Neuronal stem cell (in vitro differentiated cells): ENCODE data around the gene ZFP64.
"Not testable (repeated sequence)": the region's sequence is repeated elsewhere in the genome, so short reads cannot be mapped to it uniquely, and the experiment has no call there.

Source experiments
- DNase-seq: peaks from one replicate; pipeline ENCODE4 v3.0.0-alpha.2; 2013; ENCODE audit warnings: low spot score
- H2AFZ ChIP-seq: one replicate; pipeline ENCODE4 v1.6.1; 2013; ENCODE audit warnings: mild to moderate bottlenecking, low read length, inconsistent platforms
- H2AK5ac ChIP-seq: 2 replicates; pipeline ENCODE4 v1.6.1; 2013; ENCODE audit warnings: low read depth, mild to moderate bottlenecking, inconsistent platforms, low read length, moderate library complexity, mixed read lengths
- H2BK120ac ChIP-seq: 2 replicates; pipeline ENCODE4 v1.6.1; 2013; ENCODE audit warnings: low read depth, mild to moderate bottlenecking, inconsistent platforms, low read length, moderate library complexity, mixed read lengths
- H2BK12ac ChIP-seq: one replicate; pipeline ENCODE4 v1.6.1; 2013; ENCODE audit warnings: low read length, inconsistent platforms
- H2BK15ac ChIP-seq: 2 replicates; pipeline ENCODE4 v1.6.1; 2013; ENCODE audit warnings: mild to moderate bottlenecking, low read length, inconsistent platforms, mixed read lengths
- H2BK5ac ChIP-seq: one replicate; pipeline ENCODE4 v1.6.1; 2013; ENCODE audit warnings: inconsistent platforms, mild to moderate bottlenecking, low read length, moderate library complexity
- H3K14ac ChIP-seq: one replicate; pipeline ENCODE4 v1.6.1; 2013; ENCODE audit warnings: low read length, inconsistent platforms
- H3K18ac ChIP-seq: 2 replicates; pipeline ENCODE4 v1.6.1; 2013; ENCODE audit warnings: low read length, inconsistent platforms
- H3K23ac ChIP-seq: 2 replicates; pipeline ENCODE4 v1.6.1; 2013; ENCODE audit warnings: low read depth, mild to moderate bottlenecking, mixed read lengths, low read length, inconsistent platforms; ENCODE audit not compliant: poor library complexity
- H3K27ac ChIP-seq: replicated peaks from 3 replicates; pipeline ENCODE4 v1.5.1; 2013; ENCODE audit warnings: low read length, inconsistent platforms
- H3K27me3 ChIP-seq, 3 experiments: 2 replicates each; pipeline ENCODE4 v1.6.1; 2013; ENCODE audit warnings: low read length in 3 of 3, mild to moderate bottlenecking in 2 of 3, inconsistent platforms in 1 of 3, low read depth in 1 of 3, mixed read lengths in 1 of 3, moderate library complexity in 1 of 3; ENCODE audit not compliant: control insufficient read depth in 3 of 3, insufficient read depth in 3 of 3
- H3K36me3 ChIP-seq, 2 donors: replicated peaks in 1 of 2; 2 replicates each; pipeline ENCODE4 v1.6.1; 2013; ENCODE audit warnings: low read length in 2 of 2; ENCODE audit not compliant: control insufficient read depth in 2 of 2, insufficient read depth in 2 of 2
- H3K4ac ChIP-seq: 2 replicates; pipeline ENCODE4 v1.6.1; 2013; ENCODE audit warnings: inconsistent platforms, mild to moderate bottlenecking, low read length, moderate library complexity
- H3K4me1 ChIP-seq, 2 donors: 1 replicate in 1 of 2; 2 replicates in 1 of 2; pipeline ENCODE4 v1.6.1; 2013; ENCODE audit warnings: low read length in 2 of 2, low read depth in 1 of 2; ENCODE audit not compliant: control insufficient read depth in 2 of 2, insufficient read depth in 1 of 2
- H3K4me2 ChIP-seq: one replicate; pipeline ENCODE4 v1.6.1; 2013; ENCODE audit warnings: mild to moderate bottlenecking, low read length, inconsistent platforms; ENCODE audit not compliant: insufficient read depth, poor library complexity, severe bottlenecking
- H3K4me3 ChIP-seq, 2 donors: 2 replicates each; pipeline ENCODE4 v1.5.1; 2013; ENCODE audit warnings: low read length in 2 of 2, mild to moderate bottlenecking in 2 of 2, inconsistent platforms in 1 of 2, moderate library complexity in 1 of 2
- H3K79me1 ChIP-seq: one replicate; pipeline ENCODE4 v1.6.1; 2013; ENCODE audit warnings: low read depth, mild to moderate bottlenecking, inconsistent platforms, low read length, moderate library complexity
- H3K9ac ChIP-seq: one replicate; pipeline ENCODE4 v1.6.1; 2013; ENCODE audit warnings: mild to moderate bottlenecking, low read depth, low read length, inconsistent platforms; ENCODE audit not compliant: poor library complexity
- H3K9me3 ChIP-seq, 2 donors: replicated peaks in 1 of 2; 2 replicates each; pipeline versions ENCODE3 to v1.6.1; 2013; ENCODE audit warnings: low read length in 2 of 2, mild to moderate bottlenecking in 2 of 2, inconsistent platforms in 1 of 2, low read depth in 1 of 2, mixed read lengths in 1 of 2, moderate library complexity in 1 of 2; ENCODE audit not compliant: control insufficient read depth in 2 of 2, insufficient read depth in 1 of 2
- H4K8ac ChIP-seq: one replicate; pipeline ENCODE4 v1.6.1; 2013; ENCODE audit warnings: low read depth, mild to moderate bottlenecking, inconsistent platforms, low read length, moderate library complexity
- H4K91ac ChIP-seq: one replicate; pipeline ENCODE4 v1.6.1; 2013; ENCODE audit warnings: low read length, low read depth, mild to moderate bottlenecking, inconsistent platforms; ENCODE audit not compliant: poor library complexity
- WGBS, 2 donors: extraction: QIAGEN DNeasy Blood & Tissue Kit; methylation state at CpG; one replicate each; pipeline ENCODE4 v1.1.7; 2013; ENCODE audit warnings: missing lambda C conversion rate in 2 of 2, mixed read lengths in 1 of 2; ENCODE audit not compliant: insufficient read length in 2 of 2, insufficient replicate concordance in 1 of 2; ENCODE audit errors: extremely low coverage in 2 of 2; 5-methylcytosine and 5-hydroxymethylcytosine counted together

ZFP64 gene

DNA sequence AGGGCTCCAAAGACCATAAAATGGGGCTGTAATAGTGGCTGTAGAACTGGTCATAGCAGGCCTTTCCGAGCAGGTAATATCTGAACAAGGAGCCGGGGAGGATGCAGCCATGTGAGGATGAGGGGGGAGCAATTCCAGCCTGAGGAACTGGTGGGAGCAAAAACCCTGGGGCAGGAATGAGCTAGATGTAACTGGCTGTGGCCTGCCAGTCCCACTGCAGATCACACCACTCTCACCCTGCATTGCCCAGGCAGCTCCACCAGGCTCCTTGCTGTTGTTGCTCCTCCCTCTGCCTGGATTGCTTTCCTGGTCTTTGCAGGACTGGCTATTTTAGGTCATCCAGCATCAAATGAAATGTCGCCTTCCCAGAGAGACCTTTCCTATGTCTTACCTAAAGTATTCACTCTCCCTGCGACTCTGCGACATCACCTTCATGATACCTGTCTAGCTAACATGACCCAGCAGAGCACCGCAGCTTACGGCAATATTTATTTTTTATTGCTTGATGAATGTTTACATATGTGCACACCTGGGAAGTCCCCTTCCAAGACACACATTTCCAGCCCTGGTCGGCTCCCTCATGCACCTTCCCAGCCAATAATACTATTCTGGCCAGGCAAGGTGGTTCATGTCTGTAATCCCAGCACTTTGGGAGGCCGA, 2.4 kb upstream of the ZFP64 start:
- H2AK5ac ChIP-seq = no peak overlapping the region
- no peak overlapping the region for H3K9ac ChIP-seq
- no peak overlapping the region for H2BK5ac ChIP-seq
- no peaks in the 10 kb centered on the region for H3K36me3 ChIP-seq
- H3K4me2 ChIP-seq = no peak overlapping the region
- H3K18ac ChIP-seq = no peak overlapping the region
- no peak overlapping the region for H2BK120ac ChIP-seq
- peaks cover 1% of the 10 kb centered on the region for H3K79me1 ChIP-seq
- no peak overlapping the region for H2AFZ ChIP-seq
- no peak overlapping the region for H3K23ac ChIP-seq
- no peak overlapping the region for H3K4ac ChIP-seq
- no peak overlapping the region for H4K8ac ChIP-seq
- no peak for DNase-seq
- no peaks in the 10 kb centered on the region for H3K9me3 ChIP-seq
- no peaks in the 10 kb centered on the region for H3K27me3 ChIP-seq
- H2BK15ac ChIP-seq = no peak overlapping the region
- no peak overlapping the region for H4K91ac ChIP-seq
- peaks cover 8 to 11% of the 10 kb centered on the region in 2 donors for H3K4me1 ChIP-seq
- no CpG with 5 or more reads among the region's 9 CpGs for WGBS, 2 donors
- no peak overlapping the region for H3K14ac ChIP-seq
- no peak overlapping the region for H3K27ac ChIP-seq
- no peak overlapping the region for H3K4me3 ChIP-seq
- H2BK12ac ChIP-seq = no peak overlapping the region

DNA sequence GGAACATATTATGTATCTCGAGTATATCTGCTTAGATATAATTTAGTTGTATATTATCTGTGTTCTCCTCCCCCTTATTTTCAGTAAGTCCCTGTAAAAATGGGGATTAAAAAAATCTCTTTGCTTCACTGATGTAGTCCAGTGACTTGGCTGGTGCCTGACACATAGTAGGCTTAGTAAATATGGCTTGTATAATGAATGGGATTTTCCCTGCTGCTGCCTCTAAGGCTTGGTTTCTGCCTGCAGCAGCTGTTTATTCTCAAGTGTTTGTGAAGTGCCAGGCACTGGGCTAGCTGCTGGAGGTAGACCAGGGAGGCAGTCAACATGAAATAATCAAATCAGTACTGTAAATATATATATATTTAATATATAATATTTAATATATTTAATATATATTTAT, 1.6 kb upstream of the ZFP64 start:
- Histone ChIP-seq H4K8ac (no peak overlapping the region), H3K79me1 (peaks cover 1% of the 10 kb centered on the region), H3K4me3 (no peak overlapping the region), H3K18ac (no peak overlapping the region), H3K4me2 (no peak overlapping the region), H3K23ac (no peak overlapping the region), H3K36me3 (no peaks in the 10 kb centered on the region), H3K9me3 (no peaks in the 10 kb centered on the region), H2BK5ac (no peak overlapping the region), H2AFZ (peak overlapping the region; percentile 13), H3K14ac (no peak overlapping the region), H2BK120ac (no peak overlapping the region), H3K4me1 (peaks cover 8 to 11% of the 10 kb centered on the region in 2 donors), H4K91ac (no peak overlapping the region), H2BK12ac (no peak overlapping the region), H3K4ac (no peak overlapping the region), H3K27me3 (no peaks in the 10 kb centered on the region), H2AK5ac (no peak overlapping the region), H3K27ac (no peak overlapping the region), H2BK15ac (no peak overlapping the region), H3K9ac (no peak overlapping the region)
- DNase-seq = no peak
- no CpG with 5 or more reads among the region's 1 CpG for WGBS, 2 donors

DNA sequence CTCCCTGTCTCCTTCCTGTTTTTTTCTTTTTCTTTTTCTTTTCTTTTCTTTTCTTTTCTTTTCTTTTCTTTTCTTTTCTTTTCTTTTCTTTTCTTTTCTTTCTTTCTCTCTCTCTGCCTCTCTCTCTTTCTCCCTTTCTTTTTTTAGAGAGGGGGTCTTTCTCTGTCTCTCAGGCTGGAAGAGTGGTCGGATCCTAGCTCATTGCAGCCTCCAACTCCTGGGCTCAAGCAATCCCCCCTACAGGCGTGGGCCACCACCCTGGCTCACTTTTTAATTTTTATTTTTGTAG, 1.1 kb upstream of the ZFP64 start:
- not testable (repeated sequence) for H3K9ac ChIP-seq, H3K27ac ChIP-seq, H2AK5ac ChIP-seq, H2BK12ac ChIP-seq, H3K23ac ChIP-seq, H2BK15ac ChIP-seq, DNase-seq, H3K79me1 ChIP-seq, H2BK120ac ChIP-seq, H3K4ac ChIP-seq, H3K27me3 ChIP-seq, H3K14ac ChIP-seq, H3K18ac ChIP-seq, H3K4me2 ChIP-seq, H3K36me3 ChIP-seq, H4K8ac ChIP-seq, H3K9me3 ChIP-seq, H4K91ac ChIP-seq, H2BK5ac ChIP-seq
- Histone ChIP-seq H3K4me1 (peaks cover 8 to 11% of the 10 kb centered on the region in 2 donors), H3K4me3 (peak overlapping the region in 1 of 2 donors; percentile 95), H2AFZ (peak overlapping the region; percentile 98)
- WGBS, 2 donors = no CpG with 5 or more reads among the region's 2 CpGs

DNA sequence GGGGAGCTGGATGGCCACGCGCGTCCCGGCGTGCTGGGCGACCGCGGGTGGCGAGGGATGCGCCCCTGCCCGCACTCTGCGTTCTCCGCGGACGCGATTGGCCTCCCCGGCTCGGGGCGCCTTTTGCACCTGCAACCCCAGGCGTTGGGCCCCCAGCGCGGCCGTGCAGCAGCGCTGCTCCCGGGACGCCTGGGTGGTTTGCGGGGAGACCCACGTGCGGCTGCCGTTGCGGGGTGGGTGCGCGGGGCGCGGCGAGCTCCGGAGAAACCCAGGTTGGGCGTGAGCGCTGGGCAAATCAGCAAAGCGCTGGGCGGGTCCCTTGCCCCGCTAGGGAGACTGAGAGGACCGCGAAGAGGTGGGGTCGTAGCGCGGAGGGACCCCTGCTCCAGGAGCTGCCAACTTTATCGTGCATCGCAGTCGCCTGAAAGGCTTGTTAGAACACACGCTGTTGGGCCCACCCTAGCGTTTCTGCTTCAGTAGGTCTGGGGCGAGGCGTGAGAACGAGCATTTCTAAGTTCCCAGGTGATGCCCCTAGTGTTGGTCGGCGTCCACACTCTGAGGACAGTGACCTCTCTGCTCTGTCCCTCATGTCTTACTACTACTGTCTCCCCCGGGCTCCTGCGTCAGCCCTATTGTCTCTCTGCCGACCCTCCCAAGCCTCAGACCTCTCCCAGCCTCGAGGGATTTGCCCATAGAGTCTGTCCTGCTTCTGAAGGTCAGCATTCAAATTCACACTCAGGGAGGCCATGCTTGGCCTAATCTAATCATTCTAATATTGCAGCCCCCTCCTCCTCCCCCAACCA, 538 bp upstream of the ZFP64 start:
- Histone ChIP-seq H3K4me1 (peaks cover 8 to 11% of the 10 kb centered on the region in 2 donors), H2BK15ac (peak overlapping the region; percentile 45), H3K36me3 (no peaks in the 10 kb centered on the region), H3K23ac (peak overlapping the region; percentile 87), H3K14ac (peak overlapping the region; percentile 96), H3K4me3 (peak overlapping the region; percentile 95 to 96), H3K9me3 (no peaks in the 10 kb centered on the region), H3K79me1 (peaks cover 4% of the 10 kb centered on the region), H2AK5ac (peak overlapping the region; percentile 50), H2BK12ac (no peak overlapping the region), H3K4me2 (peak overlapping the region; percentile 97), H3K9ac (peak overlapping the region; percentile 96), H3K27ac (peak overlapping the region; percentile 81), H3K4ac (peak overlapping the region; percentile 96), H4K8ac (no peak overlapping the region), H2BK120ac (peak overlapping the region; percentile 88), H2BK5ac (peak overlapping the region; percentile 85), H4K91ac (peak overlapping the region; percentile 86), H3K18ac (peak overlapping the region; percentile 100), H2AFZ (peak overlapping the region; percentile 98), H3K27me3 (no peaks in the 10 kb centered on the region)
- peak; percentile 48 for DNase-seq
- WGBS, 2 donors = no CpG with 5 or more reads among the region's 61 CpGs
